HG02938 (cell line): ENCODE data around the gene ZNF469.

Source experiments
- ATAC-seq: cut with Tn5 transposase; IDR thresholded peaks from one replicate; pipeline ENCODE4 v1.9.1; 2021; ENCODE audit warnings: mild to moderate bottlenecking, moderate library complexity; ENCODE audit not compliant: unreplicated experiment

Gene ZNF469

DNA sequence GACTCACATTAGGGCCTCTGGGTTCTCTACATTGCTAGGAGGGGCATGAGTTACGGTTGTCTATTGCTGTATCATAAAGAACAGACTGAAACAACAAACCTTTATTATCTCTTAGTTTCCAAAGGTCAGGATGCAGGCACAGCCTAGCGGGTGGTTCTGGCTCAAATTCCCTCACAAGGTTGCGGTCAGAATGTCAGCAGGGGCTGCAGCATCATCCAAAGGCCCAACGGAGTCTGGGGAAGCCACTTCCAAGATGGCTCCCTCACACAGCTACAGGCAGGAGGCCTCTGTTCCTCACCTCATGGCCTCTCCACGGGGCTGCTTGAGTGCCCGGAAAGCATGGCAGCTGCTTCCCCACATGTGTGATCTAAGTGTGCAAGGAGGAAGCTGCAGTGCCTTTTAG is 40.7 kb downstream of the ZNF469 start:
- ATAC-seq, result no peak

DNA sequence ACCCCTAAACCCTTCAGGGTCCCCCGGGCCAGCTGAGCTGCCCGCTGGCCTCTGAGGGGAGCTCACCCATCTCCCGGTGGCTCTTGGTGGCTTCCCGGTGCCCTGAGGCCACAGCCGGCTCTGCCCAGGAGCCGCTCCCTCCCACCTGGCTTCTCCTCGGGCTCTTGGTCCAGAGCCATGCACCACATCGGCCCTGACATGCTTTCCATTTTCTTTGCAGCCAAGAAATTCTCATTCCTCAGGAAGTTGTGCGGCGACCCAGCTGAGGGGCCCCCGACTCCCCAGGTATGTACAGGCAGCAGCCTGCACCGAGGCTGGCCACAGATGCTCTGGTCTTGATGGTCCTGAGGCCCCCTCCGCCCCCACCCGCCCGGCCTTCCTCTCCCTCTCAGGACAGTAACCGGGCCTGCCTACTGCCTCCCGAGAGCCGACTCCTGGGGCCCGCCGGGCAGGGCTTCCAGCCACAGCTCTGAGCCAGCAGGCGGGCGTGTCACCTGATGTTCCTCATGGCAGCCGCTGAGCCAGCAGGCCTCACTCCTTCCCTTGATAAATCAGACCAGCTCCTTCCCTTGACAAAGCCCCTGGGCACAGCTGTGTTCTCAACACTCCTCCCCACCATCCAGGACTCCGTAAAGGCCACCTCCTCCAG is 42.0 kb downstream of the ZNF469 start:
- no peak for ATAC-seq

DNA sequence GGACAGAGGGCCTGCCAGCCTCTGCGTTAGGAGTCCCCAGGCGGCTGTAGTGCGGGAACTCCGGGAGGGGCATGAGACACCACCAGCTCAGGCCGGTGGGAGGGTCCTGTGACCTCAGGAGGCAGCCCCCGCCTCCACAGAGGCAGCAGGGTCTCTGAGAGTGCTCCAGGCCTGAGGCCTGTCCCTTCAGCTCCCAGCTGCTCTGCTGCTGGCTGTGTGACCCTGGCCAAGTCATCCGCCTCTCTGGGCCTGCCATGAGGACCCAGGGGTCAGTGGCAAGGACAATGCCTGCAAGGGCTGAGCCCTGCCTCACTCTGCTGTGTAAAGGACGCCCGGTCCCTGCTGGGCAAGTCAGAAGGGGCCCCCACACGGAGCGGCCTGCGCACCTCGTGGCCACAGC is 43.3 kb downstream of the ZNF469 start:
- ATAC-seq, result no peak

DNA sequence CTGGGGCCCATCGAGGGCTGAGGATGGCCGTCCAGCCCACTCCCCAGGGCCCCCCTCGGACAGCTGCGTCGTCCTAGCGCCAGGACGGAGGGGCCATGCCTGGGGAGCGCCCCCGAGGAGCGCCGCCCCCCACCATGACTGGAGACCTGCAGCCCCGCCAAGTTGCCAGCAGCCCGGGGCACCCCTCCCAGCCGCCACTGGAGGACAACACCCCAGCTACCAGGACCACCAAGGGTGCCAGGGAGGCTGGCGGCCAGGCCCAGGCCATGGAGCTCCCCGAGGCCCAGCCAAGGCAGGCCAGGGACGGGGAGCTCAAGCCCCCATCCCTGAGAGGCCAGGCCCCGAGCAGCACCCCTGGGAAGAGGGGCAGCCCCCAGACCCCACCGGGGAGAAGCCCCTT is 44.6 kb downstream of the ZNF469 start:
- no peak for ATAC-seq

DNA sequence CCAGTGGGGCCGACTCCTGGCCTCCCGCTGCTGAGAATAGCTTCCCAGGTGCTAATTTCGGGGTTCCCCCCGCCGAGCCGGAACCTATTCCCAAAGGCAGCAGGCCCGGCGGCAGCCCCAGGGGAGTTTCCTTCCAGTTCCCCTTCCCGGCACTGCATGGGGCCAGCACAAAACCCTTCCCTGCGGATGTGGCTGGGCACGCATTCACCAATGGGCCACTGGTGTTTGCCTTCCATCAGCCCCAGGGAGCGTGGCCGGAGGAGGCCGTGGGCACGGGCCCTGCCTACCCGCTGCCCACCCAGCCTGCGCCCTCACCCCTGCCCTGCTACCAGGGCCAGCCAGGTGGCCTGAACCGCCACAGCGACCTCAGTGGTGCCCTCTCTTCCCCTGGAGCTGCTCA is 45.4 kb downstream of the ZNF469 start:
- no peak for ATAC-seq

DNA sequence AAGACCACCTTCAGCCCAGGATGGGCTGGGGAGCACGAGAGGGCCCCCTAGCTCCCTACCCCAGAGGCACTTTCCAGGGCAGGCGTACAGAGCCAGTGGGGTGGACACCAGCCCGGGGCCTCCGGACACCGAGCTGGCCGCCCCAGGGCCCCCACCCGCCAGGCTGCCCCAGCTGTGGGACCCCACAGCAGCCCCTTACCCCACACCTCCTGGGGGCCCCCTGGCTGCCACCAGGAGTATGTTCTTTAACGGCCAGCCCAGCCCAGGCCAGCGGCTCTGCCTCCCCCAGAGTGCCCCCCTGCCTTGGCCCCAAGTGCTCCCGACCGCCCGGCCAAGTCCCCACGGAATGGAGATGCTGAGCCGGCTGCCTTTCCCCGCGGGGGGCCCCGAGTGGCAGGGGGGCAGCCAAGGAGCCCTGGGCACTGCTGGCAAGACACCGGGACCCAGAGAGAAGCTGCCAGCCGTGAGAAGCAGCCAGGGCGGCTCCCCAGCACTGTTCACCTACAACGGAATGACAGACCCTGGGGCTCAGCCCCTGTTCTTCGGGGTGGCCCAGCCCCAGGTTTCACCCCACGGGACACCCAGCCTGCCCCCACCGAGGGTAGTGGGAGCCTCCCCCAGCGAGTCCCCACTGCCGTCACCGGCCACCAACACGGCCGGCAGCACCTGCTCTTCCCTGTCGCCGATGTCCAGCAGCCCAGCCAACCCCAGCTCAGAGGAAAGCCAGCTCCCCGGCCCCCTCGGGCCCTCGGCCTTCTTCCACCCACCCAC is 46.0 kb downstream of the ZNF469 start:
- ATAC-seq, result no peak

DNA sequence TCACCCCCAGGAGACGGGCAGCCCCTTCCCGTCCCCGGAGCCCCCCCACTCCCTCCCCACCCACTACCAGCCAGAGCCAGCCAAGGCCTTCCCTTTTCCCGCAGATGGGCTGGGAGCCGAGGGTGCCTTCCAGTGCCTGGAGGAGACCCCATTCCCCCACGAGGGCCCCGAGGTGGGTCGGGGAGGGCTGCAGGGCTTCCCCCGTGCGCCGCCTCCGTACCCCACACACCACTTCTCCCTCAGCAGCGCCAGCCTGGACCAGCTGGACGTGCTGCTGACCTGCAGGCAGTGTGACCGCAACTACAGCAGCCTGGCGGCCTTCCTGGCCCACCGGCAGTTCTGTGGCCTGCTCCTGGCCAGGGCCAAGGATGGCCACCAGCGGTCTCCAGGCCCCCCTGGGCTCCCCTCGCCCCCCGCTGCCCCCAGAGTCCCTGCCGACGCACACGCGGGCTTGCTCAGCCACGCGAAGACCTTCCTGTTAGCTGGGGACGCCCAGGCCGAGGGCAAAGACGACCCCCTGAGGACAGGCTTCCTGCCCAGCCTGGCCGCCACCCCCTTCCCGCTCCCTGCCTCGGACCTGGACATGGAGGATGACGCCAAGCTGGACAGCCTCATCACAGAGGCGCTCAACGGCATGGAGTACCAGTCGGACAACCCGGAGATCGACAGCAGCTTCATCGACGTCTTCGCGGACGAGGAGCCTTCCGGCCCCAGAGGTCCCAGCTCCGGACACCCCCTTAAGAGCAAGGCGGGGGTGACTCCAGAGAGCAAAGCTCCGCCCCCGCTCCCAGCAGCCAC is 46.8 kb downstream of the ZNF469 start:
- ATAC-seq, result no peak

DNA sequence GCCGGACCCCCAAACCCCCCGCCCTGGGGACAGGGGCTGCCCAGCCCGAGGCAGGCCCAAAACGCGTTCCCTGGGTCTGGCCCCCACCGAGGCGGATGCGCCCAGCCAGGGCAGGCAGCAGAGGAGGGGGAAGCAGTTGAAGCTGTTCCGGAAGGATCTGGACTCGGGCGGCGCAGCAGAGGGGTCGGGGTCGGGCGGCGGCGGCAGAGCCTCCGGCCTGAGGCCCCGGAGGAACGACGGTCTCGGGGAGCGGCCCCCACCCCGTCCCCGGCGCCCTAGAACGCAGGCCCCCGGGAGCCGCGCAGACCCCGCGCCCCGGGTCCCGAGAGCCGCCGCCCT is 47.4 kb downstream of the ZNF469 start:
- no peak for ATAC-seq

DNA sequence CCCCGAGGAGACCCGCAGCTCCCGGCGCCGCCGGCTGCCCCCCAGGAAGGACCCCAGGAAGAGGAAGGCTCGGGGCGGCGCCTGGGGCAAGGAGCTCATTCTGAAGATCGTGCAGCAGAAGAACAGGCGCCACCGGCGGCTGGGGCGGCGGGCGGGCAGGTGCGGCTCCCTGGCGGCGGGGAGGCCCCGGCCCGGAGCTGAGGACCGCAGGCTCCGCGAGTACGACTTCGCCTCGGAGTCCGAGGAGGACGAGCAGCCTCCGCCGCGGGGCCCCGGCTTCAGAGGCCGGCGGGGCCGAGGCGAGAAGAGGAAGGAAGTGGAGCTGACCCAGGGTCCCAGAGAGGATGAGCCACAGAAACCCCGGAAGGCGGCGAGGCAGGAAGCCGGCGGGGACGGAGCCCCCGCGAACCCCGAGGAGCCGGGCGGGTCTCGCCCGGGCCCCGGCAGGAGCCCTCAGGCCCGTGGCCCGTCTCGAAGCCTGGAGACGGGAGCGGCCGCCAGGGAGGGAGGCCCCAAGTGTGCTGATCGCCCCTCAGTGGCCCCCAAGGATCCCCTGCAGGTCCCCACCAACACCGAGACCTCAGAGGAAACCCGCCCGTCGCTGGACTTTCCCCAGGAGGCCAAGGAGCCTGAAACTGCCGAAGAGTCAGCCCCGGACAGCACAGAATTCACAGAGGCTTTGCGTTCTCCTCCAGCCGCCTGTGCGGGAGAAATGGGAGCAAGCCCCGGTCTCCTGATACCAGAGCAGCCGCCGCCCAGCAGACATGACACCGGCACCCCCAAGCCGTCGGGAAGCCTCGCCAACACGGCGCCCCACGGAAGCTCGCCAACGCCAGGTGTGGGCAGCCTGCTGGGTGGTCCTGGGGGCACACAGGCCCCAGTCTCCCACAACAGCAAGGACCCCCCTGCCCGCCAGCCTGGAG is 48.0 kb downstream of the ZNF469 start:
- peak; percentile 51 for ATAC-seq

DNA sequence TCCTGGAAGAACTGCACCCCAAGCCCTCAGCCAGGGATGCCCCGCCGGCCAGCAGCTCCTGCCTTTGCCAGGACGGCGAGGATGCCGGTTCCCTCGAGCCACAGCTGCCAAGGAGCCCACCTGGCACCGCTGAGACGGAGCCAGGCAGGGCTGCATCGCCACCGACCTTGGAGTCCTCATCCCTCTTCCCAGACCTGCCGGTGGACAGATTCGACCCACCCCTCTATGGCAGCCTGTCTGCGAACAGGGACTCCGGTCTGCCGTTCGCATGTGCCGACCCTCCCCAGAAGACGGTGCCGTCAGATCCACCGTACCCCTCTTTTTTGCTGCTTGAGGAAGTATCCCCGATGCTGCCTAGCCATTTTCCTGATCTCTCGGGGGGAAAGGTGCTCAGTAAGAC is 48.9 kb downstream of the ZNF469 start:
- ATAC-seq, result no peak

DNA sequence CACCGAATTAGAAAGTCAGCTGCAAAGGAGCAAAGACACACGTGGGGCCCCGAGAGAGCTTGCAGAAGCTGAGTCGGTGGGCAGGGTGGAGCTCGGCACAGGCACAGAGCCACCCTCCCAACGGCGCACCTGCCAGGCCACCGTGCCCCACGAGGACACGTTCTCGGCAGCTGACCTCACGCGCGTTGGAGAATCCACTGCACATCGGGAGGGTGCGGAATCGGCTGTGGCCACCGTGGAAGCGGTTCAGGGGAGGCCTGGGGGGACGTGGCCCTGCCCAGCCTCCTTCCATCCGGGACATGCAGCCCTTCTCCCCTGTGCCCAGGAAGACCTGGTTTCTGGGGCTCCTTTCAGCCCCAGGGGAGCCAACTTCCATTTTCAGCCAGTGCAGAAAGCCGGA is 49.4 kb downstream of the ZNF469 start:
- no peak for ATAC-seq
